ENCODE measurements around the gene PEX10. TPM values are rescaled to one million over a fixed set of nuclear protein-coding genes. Genes with fewer than 3 reads are reported as not detected.

Gene PEX10
- total and polyA plus RNA-seq, 2 of the 8 experiments (the other 6 are each of a cell fraction or from before 2014, with no cell fraction given), result 24.3 to 26.9 TPM

DNA sequence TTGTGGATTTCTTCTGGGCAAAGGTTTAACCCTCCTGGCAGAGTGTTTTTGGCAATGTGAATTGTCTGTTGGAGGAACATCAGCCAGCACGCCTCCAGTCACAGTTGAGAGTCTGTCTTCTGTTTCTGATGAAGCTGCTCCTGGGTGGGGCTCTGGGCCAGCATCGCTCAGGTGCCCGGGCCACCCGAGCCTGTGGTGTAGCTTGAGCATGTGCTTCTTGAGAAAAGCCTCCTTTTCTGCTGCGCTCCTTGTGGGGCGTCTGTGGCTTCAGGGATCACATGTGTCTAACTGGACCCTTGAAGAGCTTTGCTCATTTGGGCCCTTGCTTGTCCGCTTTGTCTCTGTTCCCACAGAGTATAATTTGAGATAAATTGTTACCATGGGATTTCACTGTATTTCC, 13.5 kb downstream of the PEX10 start (continued):
- TF ChIP-seq NRF1 (IDR thresholded peaks at IDR 0.05; ENCODE audit: low read depth, low read length) (no peak), ZNF274 (IDR thresholded peaks at IDR 0.05; ENCODE audit: borderline replicate concordance, extremely low read depth, low read length) (no peak), TEAD4 (IDR thresholded peaks at IDR 0.05; ENCODE audit: low read depth, low read length) (no peak)
- TF ChIP-seq, protein P1, sequence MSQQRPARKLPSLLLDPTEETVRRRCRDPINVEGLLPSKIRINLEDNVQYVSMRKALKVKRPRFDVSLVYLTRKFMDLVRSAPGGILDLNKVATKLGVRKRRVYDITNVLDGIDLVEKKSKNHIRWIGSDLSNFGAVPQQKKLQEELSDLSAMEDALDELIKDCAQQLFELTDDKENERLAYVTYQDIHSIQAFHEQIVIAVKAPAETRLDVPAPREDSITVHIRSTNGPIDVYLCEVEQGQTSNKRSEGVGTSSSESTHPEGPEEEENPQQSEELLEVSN (IDR thresholded peaks at IDR 0.05), result no peak

Data from H1 (cell line).